Activated CD4-positive, CD25-positive, alpha-beta regulatory T cell treated with anti-CD3 and anti-CD28 coated beads, Interleukin-2, amount 50 U/mL, for 24 hours (primary cell): Measurements from ENCODE around the gene TOB1.

Source experiments
- ATAC-seq, 2 donors: fragments of 150-1000 bp; cut with Tn5 transposase; one replicate each; pipeline ENCODE4 v1.10.0; 2021; ENCODE audit warnings: mild to moderate bottlenecking in 1 of 2, moderate library complexity in 1 of 2

The TOB1 gene

GRCh38 chr17:50844117-50844700 lies 21.9 kb downstream of the TOB1 start:
- ATAC-seq, result no peak

DNA sequence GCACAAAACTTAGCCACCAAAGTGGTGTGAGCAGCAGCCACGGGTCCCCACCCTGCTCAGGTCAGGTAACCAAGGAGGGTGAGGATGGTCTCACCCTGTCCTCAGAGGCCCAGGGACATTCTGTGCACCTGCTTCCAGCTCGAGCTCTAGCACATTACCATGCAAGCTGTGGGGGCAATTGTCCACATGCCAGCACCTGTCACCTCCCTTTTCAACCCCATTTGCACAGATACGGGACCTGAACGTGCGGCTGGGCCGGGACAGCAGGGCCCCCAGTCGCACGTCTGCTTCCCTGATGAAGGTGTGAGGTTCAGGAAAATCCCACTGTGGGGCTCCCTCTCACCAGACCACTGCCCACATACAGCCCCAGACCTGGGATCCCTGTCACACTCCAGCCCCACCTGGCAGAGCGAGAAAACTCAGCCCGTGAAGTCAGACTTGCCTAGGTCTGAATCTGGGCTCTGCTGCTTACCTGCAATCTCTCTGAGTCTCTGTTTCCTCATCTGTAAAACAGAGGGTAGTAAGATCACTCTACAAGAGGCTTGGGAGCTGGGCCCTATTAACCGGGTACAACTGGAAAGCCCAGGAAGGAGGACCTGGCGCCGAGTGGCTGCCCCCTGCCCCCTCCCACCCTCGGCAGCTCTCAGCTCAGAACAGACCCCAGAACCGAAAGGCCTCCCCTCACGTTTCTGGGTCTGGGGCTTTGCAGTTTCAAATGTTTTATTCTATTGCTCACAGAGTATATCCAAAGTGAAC lies 22.8 kb downstream of the TOB1 start:
- ATAC-seq, result no peak

- ATAC-seq, result no peak
These were observed 23.5 kb downstream of the TOB1 start for GRCh38 chr17:50842506-50843149.

DNA sequence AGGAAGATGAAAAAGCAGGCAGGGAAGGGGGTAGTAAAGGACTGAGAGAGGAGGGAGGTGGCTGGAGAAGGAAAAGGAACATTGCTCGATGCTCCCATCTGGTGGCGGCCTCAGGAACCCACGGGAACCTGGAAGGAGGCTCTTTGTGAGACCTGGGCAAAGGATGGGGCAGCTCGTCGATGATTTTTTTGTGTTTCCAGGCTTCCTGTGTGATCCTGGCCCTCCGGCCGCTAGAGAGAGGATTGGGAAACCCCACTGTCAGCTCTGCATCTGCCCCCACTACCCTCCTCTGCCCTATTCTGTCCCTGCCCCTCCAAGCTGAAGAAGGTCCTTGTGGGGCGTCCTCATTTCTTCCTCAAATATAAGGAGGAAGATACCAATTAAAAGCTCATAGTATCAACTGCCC lies 24.2 kb downstream of the TOB1 start:
- peak; percentile 49 to 58 for ATAC-seq

GRCh38 chr17:50841277-50841948 lies 24.7 kb downstream of the TOB1 start:
- ATAC-seq, result no peak

DNA sequence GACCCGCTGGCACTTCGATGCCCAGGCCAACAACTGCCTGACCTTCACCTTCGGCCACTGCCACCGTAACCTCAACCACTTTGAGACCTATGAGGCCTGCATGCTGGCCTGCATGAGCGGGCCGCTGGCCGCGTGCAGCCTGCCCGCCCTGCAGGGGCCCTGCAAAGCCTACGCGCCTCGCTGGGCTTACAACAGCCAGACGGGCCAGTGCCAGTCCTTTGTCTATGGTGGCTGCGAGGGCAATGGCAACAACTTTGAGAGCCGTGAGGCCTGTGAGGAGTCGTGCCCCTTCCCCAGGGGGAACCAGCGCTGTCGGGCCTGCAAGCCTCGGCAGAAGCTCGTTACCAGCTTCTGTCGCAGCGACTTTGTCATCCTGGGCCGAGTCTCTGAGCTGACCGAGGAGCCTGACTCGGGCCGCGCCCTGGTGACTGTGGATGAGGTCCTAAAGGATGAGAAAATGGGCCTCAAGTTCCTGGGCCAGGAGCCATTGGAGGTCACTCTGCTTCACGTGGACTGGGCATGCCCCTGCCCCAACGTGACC lies 25.8 kb downstream of the TOB1 start:
- ATAC-seq, result no peak

GRCh38 chr17:50839591-50840310 lies 26.4 kb downstream of the TOB1 start:
- no peak for ATAC-seq

DNA sequence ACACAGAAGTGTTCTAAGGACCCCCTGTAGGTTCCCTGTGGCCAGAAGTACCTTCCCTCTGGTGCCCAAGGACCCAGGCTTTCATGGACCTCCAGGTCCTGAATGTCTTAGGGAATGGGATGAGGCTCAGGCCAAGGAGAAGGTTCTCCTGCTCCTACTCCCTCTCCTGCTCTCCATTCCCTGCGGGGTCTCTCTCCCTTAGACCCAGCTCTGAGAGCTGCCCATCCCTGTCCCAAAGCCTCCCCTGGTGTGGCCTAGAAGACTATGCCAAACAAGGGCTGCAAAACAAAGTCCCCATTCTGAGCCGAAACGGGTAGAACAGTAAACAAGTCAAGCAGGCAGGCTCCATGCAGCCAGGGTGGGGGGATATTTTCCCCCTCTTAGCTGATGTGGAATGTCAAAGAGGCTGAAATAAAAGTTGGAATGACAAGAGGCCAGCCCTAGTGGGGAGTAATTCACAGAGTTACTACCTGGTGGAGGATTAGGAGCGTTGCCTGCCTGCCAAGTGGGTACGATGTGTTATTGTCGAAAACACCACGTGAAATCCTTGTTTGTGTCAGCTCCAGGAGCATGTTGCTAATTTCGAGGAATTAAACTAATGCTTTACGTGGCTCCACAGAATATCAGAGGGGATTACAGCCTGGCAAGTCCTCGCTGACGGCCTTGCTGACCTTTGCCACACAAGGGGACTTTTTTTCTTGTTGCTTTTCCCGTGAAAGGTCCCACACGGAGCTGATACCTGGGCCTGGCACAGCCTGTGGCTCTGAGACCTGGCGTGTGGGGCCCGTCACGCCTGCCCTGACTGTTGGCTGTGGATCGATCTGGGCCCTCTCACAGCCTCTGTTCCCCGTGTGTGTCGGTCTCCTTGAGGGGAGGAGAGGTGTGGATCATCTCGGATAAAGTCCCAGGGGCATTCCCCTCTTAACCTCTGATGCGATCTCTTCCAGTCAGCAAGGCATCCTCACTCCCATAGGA lies 27.9 kb downstream of the TOB1 start:
- no peak for ATAC-seq

DNA sequence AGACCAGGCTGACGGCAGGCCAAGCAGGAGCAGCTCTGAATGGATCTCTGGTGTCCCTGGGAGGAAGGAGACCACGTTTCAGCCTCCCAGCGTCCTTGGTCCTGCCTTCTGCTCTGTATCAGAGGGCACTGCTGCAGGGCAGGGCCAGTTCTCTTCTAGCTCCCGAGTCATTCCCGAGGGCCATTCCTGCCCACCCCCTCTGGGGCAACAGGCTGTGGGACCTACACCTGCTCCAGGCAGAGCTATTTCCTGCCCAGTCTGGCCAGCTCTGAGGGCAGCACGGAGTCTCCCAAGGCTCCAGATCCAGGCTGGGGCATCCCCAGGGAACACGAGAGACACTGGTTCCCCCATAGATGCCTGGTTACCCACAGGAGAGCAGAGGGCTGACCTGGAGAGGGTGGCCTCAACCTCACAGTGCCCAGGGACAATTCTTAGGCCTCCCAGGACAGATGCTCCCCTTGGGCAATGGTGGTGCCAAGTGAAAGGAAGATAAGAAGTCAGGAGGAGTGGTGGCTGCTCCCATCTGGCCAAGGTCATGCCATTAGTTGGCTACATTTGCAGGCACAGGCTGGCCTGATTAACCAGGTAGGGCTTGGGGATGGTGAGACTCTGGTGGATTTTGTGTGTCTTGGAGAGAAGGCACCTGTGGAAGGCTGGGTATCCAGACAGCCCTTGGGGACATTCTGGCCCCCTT lies 28.7 kb downstream of the TOB1 start:
- ATAC-seq, result no peak

DNA sequence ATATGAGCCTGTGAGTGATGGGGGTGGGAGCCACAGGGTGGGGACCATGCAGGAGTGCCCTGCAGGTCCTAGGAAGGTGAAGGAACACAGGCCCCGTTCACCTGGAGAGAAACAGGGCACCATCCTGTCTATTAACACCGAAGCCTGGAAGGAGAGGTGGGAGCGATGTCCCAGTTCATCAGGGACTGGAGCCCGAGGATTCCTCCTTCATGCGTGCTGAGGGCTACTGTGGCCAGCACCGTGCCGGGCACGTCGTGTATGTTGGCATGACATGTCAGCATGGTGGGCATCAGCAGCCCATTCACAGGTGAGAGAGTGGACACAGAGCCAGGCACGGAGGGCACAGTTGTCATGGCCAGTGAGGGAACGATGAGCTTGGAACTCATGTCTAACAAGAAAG lies 29.3 kb downstream of the TOB1 start:
- ATAC-seq, result no peak

GRCh38 chr17:50835301-50836234 lies 30.6 kb downstream of the TOB1 start, which contains the start of gene WFIKKN2:
TSS of gene WFIKKN2 (plus strand) at chr17:50835586. CDS start at chr17:50835938, 352 bp downstream.
- no peak for ATAC-seq

DNA sequence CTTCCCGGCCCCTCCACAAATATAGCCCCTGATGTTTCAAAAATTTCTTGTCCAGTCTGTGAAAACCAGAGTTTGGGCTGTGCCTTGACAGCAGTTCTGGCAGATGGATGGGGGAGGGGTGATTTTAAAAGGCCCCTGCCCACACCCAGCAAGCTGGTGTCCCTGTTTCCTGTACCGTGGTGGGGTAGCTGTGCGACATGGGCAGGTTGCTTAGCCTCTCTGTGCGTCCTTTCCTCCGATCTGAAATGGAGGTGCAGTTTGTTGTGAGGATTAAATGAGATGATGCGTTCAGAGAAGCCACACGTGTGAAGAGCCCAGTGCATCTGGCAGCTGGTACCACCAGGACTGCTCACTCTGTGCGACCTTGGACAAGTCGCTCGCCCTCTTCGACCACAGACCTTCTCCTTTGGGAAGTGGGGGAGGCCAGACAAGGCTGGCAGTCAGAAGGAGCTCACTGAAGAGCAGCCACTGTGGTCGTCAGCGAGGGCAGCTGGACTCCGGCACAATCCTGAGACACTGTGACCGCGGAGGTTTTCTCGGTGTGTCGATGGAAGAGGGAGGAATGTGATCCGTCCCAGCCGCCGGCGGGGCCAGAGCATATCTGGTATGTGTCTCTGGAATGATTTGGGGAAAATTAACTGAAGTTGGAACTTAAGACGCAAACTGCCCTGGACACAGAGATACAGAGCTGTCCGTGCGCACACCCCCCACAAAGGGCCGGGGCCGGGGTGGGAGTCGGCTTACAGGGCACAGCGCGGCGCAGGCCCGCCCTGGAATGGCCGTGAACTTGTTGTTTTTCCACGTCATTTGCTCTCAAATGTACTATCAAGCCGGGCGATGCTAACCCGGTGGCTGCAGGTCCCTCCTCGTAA lies 31.5 kb downstream of the TOB1 start:
- no peak for ATAC-seq

DNA sequence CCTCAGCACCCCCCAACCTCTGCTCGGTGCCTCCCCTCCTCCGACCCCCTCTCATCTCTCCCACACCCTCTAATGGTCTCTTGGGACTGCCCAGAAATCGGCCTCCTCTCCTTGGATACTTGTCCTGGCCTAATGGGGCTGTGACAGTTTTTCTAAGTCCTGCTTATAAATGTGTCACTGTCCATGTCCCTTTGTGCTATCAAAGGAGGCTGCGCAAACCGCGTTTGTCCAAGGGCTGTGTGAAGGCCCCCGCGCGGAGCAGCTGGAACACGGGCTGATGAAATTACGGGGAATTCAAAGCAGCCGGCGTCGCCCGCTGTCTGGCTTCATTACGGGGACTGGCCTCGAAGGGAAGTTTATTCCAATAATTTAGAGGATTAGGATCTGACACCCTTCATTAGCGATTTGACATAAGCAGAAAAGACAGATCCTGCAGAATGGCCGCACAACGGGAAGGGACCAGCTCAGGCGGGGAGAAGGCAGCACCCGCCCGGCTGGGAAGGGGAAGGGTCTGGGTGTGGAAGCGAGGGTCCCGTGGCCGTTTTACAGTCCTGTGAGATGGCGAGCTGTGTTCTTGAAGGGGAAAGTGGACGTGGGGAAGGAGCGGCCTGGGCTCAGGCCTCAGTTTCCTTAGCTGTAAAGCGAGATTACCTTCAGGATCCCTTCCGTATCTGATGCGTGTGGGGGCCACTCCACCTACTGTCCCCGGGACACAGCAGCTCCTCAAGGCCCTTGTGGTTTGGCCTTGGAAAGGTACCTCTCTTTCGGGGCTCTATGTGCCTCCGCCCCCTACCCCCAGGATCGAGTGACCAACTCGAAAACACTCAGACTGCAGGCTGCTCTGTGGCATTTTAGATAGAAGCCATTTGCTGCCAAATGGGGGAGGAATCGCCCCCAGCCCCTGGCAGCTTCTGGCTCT lies 32.4 kb downstream of the TOB1 start:
- no peak for ATAC-seq

DNA sequence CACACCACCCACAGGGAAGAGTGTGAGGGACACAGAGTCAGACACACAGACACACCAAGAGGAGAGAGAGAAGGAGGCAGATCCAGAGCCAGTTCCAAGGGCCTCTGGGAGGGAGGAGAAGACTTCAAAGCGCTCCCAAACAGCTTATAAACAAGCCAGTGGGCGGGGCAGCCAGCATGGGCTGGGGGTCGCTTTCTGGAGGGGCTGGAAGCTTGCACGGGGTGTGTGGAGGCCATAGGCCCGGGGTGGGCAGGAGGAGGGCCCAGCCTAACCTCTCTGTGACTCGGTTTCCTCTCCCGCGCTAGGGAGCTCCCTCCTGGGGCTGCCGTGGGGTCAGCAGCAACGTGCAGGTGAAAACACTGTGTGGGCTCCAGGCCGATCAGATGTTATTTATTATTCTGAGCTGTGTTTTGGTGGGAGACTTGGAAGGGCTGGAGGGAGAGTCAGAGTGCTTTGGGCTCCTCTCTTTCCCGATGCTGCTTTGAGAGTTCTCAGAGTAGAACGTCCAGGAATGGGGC lies 33.2 kb downstream of the TOB1 start:
- ATAC-seq, result no peak

DNA sequence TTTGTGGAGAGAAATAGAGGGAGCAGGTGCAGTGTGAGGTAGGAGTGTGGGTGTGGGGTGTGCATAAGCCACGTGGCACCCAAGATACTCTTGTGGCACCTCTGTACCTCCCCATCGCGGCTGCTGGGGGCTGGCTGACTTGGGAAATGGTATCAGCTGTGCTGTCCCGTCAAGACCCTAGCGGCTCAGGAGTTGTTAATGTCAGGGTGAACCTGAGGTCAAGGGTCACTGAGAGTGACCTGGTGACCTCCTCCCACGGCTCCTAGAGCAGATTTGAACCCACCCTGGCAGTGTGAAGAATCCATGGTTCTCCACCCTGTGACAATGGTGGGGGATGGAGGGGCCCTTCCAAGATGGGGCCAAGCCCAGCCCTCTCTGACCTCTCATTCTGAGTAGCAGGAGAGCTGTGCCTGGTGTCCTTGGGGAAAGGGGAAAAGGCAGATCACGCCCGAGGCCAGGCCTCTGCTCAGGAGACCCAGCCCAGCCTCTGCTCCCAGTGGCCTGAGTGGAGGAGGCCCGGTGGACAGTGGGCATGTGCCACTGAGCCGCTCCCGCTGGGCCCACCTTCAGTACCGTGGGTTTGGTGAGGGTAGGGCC lies 33.8 kb downstream of the TOB1 start:
- ATAC-seq, result no peak

- no peak for ATAC-seq
These were observed 34.7 kb downstream of the TOB1 start for GRCh38 chr17:50831471-50831928.
